Measurements from ENCODE around the gene CLK4. TPM values are rescaled to one million over a fixed set of nuclear protein-coding genes. Genes with fewer than 3 reads are reported as not detected.
A peak's percentile ranks its signal among the peaks of the same experiment; 100 is the strongest.
"Not testable (repeated sequence)": the region's sequence is repeated elsewhere in the genome, so short reads cannot be mapped to it uniquely, and the experiment has no call there.

CLK4 gene
- total RNA-seq, 4 donors from 2014 or later, result 18.4 to 38.3 (median 34.2) TPM

GRCh38 chr5:178588769-178589168 lies 38.1 kb downstream of the CLK4 start:
- intact Hi-C loops (cut with DNase I; ENCODE audit: low total_unique reads), result no loop called here
- TF ChIP-seq CTCF (IDR thresholded peaks at IDR 0.05), result no peak
- TF ChIP-seq POLR2A (IDR thresholded peaks at IDR 0.05), result no peak
- no peak overlapping the region for H3K4me3 ChIP-seq (ENCODE audit: low read depth, poor library complexity, severe bottlenecking)
- WGBS, 2 donors, result 75 to 90% methylated on average over 8 of the region's 8 CpGs
- no peak for DNase-seq (ENCODE audit: low spot score in 2 of 2)

GRCh38 chr5:178587763-178588611 lies 38.9 kb downstream of the CLK4 start:
- DNase-seq (ENCODE audit: low spot score in 2 of 2), result no peak
- H3K4me3 ChIP-seq (ENCODE audit: low read depth, poor library complexity, severe bottlenecking), result no peak overlapping the region
- WGBS, 2 donors, result 49 to 63% methylated on average over 13 of the region's 13 CpGs
- TF ChIP-seq CTCF (IDR thresholded peaks at IDR 0.05) (no peak), POLR2A (IDR thresholded peaks at IDR 0.05) (no peak)
- intact Hi-C loops (cut with DNase I; ENCODE audit: low total_unique reads), result no loop called here

- 41 to 45% methylated on average over 2 of the region's 2 CpGs for WGBS, 2 donors
- no peak for DNase-seq (ENCODE audit: low spot score in 2 of 2)
- intact Hi-C loops (cut with DNase I; ENCODE audit: low total_unique reads), result no loop called here
- no peak overlapping the region for H3K4me3 ChIP-seq (ENCODE audit: low read depth, poor library complexity, severe bottlenecking)
- TF ChIP-seq CTCF (IDR thresholded peaks at IDR 0.05), result no peak
- no peak for TF ChIP-seq POLR2A (IDR thresholded peaks at IDR 0.05)
Observed at GRCh38 chr5:178586396-178586795, 40.5 kb downstream of the CLK4 start.

GRCh38 chr5:178585421-178585820 lies 41.4 kb downstream of the CLK4 start:
- H3K4me3 ChIP-seq (ENCODE audit: low read depth, poor library complexity, severe bottlenecking); intact Hi-C loops (cut with DNase I; ENCODE audit: low total_unique reads): not testable (repeated sequence)
- 76 to 83% methylated on average over 9 to 11 of the region's 11 CpGs for WGBS, 2 donors
- DNase-seq (ENCODE audit: low spot score in 2 of 2), result peak; percentile 44 to 94

- TF ChIP-seq CTCF (IDR thresholded peaks at IDR 0.05) (no peak), POLR2A (IDR thresholded peaks at IDR 0.05) (no peak)
- H3K4me3 ChIP-seq (ENCODE audit: low read depth, poor library complexity, severe bottlenecking), result no peak overlapping the region
- no peak for DNase-seq (ENCODE audit: low spot score in 2 of 2)
- intact Hi-C loops (cut with DNase I; ENCODE audit: low total_unique reads), result no loop called here
- WGBS, 2 donors, result 79 to 95% methylated on average over 8 of the region's 8 CpGs
Observed at GRCh38 chr5:178583279-178583678, 43.6 kb downstream of the CLK4 start.

- TF ChIP-seq POLR2A (IDR thresholded peaks at IDR 0.05) (no peak), CTCF (IDR thresholded peaks at IDR 0.05) (no peak)
- no peak overlapping the region for H3K4me3 ChIP-seq (ENCODE audit: low read depth, poor library complexity, severe bottlenecking)
- intact Hi-C loops (cut with DNase I; ENCODE audit: low total_unique reads), result no loop called here
- WGBS, 2 donors, result 68 to 81% methylated on average over 10 to 13 of the region's 13 CpGs
- DNase-seq (ENCODE audit: low spot score in 2 of 2), result no peak
Observed at GRCh38 chr5:178582291-178582690, 44.6 kb downstream of the CLK4 start.
